NT2/D1 (cell line): ENCODE data around the gene CELSR1.

Source experiments
- SUZ12 ChIP-seq: IDR thresholded peaks from 2 replicates; pipeline ENCODE4 v1.6.1; 2011; ENCODE audit not compliant: insufficient read length, insufficient read depth; ENCODE audit errors: extremely low read depth
- YY1 ChIP-seq: IDR thresholded peaks from 2 replicates; pipeline ENCODE4 v1.6.1; 2011; ENCODE audit not compliant: insufficient read length, insufficient read depth
- ZNF274 ChIP-seq: IDR thresholded peaks from 2 replicates; pipeline ENCODE4 v1.6.1; 2011; ENCODE audit warnings: mild to moderate bottlenecking, low read depth, low read length

DNA sequence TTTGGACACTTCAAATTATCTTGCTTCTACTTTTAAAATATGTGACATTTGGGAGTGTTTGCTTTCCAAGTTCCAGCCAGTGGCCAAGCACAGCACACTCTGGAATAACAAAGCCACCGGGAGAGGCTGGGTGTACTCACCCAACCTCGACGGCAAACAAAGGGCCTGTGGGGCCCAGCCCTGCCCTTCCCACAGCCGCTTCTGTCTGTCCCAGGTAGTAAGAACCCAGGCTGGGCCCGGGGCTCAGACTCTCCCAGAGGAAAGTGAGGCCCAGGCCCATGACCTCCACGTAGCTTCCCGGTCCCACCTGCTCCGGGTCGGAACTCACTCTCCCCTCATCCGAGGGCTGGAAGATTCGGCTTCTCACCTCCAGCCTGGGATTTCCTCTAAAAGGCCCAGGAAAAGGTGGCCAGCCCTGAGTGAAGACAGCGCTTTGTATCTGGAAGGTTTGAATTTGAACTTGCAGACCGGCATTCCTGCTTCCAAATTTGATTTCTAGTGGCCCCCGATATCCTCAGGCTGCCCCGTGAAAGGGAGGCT is 93.5 kb downstream of the CELSR1 start:
- no peak for TF ChIP-seq ZNF274
- TF ChIP-seq SUZ12 = no peak
- no peak for TF ChIP-seq YY1
